Cardiac fibroblast (primary cell): ENCODE data around the gene HSPD1.

Source experiments
- DNase-seq, 2 donors: peaks; one replicate each; pipeline versions ENCODE4 v3.0.0 to v3.0.0-alpha.2; 2010; ENCODE audit warnings: low read depth in 2 of 2
- H3K4me3 ChIP-seq, 2 donors: replicated peaks in 1 of 2; 1 replicate in 1 of 2; 2 replicates in 1 of 2; pipeline ENCODE4 v1.5.1; 2011; ENCODE audit warnings: low read depth in 2 of 2, low read length in 2 of 2, mild to moderate bottlenecking in 2 of 2, moderate library complexity in 1 of 2
- CTCF ChIP-seq: IDR thresholded peaks from one replicate; pipeline ENCODE4 v1.5.1; 2011; ENCODE audit warnings: low read depth, mild to moderate bottlenecking, low read length, inconsistent platforms

Gene HSPD1

GRCh38 chr2:197498937-197499593, 575 bp downstream of the HSPD1 start:
- H3K4me3 ChIP-seq: peak overlapping the region; percentile 81 to 85
- TF ChIP-seq CTCF: no peak
- DNase-seq: peak; percentile 55 to 57

GRCh38 chr2:197498235-197498936, 1.3 kb downstream of the HSPD1 start:
- TF ChIP-seq CTCF: no peak
- H3K4me3 ChIP-seq: peak overlapping the region; percentile 81 to 85
- DNase-seq: peak; percentile 11

- no peak for DNase-seq
- no peak for TF ChIP-seq CTCF
- no peak overlapping the region for H3K4me3 ChIP-seq
Observed at GRCh38 chr2:197497326-197497725, 2.3 kb downstream of the HSPD1 start.

DNA sequence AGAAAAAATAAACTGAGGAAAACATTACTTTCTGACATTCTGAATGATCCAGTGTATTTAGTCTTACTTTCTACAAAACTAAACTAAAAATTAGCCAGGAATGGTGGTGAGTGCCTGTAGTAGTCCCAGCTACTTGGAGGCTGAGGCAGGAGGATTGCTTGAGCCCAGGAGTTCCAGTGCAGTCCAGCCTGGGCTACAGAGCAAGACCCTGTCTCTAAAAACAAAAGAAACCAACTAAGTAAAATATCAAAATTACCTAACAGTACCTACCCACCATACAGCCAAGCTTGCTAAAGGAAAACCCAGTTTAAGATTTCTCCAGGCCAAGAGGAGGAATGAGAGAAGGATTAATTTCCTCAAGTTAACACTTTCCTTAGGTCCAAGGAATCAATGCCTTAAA, 2.9 kb downstream of the HSPD1 start:
- DNase-seq: no peak
- no peak overlapping the region for H3K4me3 ChIP-seq
- TF ChIP-seq CTCF: no peak

DNA sequence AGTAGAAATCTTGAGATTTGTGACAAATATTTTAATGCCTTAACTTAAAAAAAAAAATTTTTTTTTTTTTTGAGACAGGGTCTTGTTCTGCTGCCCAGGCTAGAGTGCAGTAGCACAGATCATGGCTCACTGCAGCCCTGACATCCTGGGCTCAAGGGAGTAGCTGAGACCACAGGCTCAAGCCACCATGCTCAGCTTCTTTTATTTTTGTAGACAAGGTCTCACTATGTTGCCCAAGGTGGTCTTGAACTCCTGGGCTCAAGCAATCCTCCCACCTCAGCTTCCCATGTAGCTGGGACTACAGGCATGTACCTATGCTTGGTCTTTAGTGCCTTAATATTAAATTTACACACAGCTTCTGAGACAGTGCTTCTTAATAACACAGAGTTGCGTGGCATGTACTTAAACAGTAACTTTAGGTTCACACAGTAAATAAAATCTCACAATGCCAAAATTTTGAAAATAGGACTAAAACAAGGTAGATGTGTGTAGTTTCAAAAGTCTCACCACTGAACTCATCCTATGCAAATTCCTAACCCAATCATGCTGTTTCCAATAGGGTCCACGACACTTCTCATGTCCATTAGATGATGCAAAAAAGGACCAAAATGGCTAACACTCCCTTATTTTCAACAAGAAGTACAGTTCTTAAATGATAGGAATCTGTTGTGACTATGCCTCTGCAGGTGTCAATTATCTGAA, 4.1 kb downstream of the HSPD1 start:
- DNase-seq: no peak
- no peak for TF ChIP-seq CTCF
- no peak overlapping the region for H3K4me3 ChIP-seq

DNA sequence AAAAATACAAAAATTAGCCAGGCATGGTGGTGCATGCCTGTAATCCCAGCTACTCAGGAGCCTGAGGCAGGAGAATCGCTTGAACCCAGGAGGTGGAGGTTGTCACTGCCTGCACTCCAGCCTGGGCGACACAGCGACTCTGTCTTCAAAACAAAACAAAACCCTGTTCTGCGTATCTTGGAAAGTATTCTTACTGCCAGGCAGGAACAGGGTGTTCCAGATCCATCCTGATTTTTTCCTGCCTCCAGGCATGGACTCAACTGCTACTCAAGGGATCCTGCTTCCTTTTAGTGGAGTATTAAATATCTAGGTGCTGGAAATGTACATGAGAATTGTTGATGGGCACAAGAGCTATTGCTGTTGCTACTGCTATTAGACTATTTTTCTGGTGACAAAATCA, 12.3 kb downstream of the HSPD1 start:
- H3K4me3 ChIP-seq: no peak overlapping the region
- no peak for DNase-seq
- no peak for TF ChIP-seq CTCF
